Loucy (cell line): ENCODE measurements around the gene SMYD2.

Experiments used
- H2AFZ ChIP-seq: fragments of 200-600 bp; sonication (generic); 2 replicates; pipeline ENCODE4 v1.6.0; 2016; ENCODE audit warnings: antibody characterized with exemption, mild to moderate bottlenecking, low read length, moderate library complexity
- H3F3A ChIP-seq: fragments of 200-600 bp; 2 replicates; pipeline ENCODE4 v1.6.0; 2016; ENCODE audit warnings: antibody characterized with exemption, low read depth, mild to moderate bottlenecking
- H3K27me3 ChIP-seq: fragments of 200-600 bp; sonication (generic); 2 replicates; pipeline ENCODE4 v1.6.1; 2014; ENCODE audit warnings: low read length, mild to moderate bottlenecking; ENCODE audit not compliant: insufficient read depth, poor library complexity, severe bottlenecking
- H3K36me3 ChIP-seq: fragments of 200-600 bp; sonication (generic); 2 replicates; pipeline ENCODE4 v1.6.1; 2016; ENCODE audit warnings: low read length; ENCODE audit not compliant: insufficient read depth
- H3K4me1 ChIP-seq: fragments of 200-600 bp; sonication (generic); 2 replicates; pipeline ENCODE4 v1.5.1; 2014; ENCODE audit warnings: low read length, mild to moderate bottlenecking; ENCODE audit not compliant: insufficient read depth, poor library complexity, severe bottlenecking
- H3K4me2 ChIP-seq: fragments of 200-600 bp; sonication (generic); 2 replicates; pipeline ENCODE4 v1.6.0; 2014; ENCODE audit warnings: antibody characterized with exemption, low read length, low read depth, mild to moderate bottlenecking; ENCODE audit not compliant: poor library complexity, severe bottlenecking
- H3K4me3 ChIP-seq: fragments of 200-600 bp; sonication (generic); 2 replicates; pipeline ENCODE4 v1.5.1; 2014; ENCODE audit warnings: low read length, mild to moderate bottlenecking, mixed read lengths; ENCODE audit not compliant: poor library complexity, severe bottlenecking
- H3K79me2 ChIP-seq: fragments of 200-600 bp; sonication (generic); 2 replicates; pipeline ENCODE4 v1.6.1; 2014; ENCODE audit warnings: low read length; ENCODE audit not compliant: insufficient read depth
- H3K9ac ChIP-seq: fragments of 200-600 bp; sonication (generic); 2 replicates; pipeline ENCODE4 v1.6.0; 2014; ENCODE audit warnings: mild to moderate bottlenecking, low read depth, low read length, moderate library complexity; ENCODE audit not compliant: poor library complexity, severe bottlenecking
- H3K9me2 ChIP-seq: fragments of 200-600 bp; sonication (generic); replicated peaks from 2 replicates; pipeline ENCODE4 v1.6.1; 2016; ENCODE audit warnings: low read depth, low read length, mixed read lengths
- H3K9me3 ChIP-seq: fragments of 200-600 bp; sonication (generic); 2 replicates; pipeline ENCODE4 v1.6.1; 2014; ENCODE audit warnings: mild to moderate bottlenecking, antibody characterized with exemption, low read length, low read depth; ENCODE audit not compliant: insufficient read depth
- H4K20me1 ChIP-seq: fragments of 200-600 bp; sonication (generic); 2 replicates; pipeline ENCODE4 v1.6.0; 2014; ENCODE audit warnings: antibody characterized with exemption, low read length, mild to moderate bottlenecking; ENCODE audit not compliant: insufficient read depth, poor library complexity, severe bottlenecking
- CTCF ChIP-seq: fragments of 200-600 bp; sonication (generic); conservative IDR thresholded peaks from 2 replicates; pipeline ENCODE4 v1.5.1; 2014; ENCODE audit warnings: mild to moderate bottlenecking, antibody characterized with exemption, low read length
- EZH2phosphoT487 ChIP-seq: fragments of 200-600 bp; IDR thresholded peaks from 2 replicates; pipeline ENCODE4 v1.6.1; 2018; ENCODE audit warnings: antibody characterized with exemption, mild to moderate bottlenecking, moderate library complexity, borderline replicate concordance

Gene SMYD2

GRCh38 chr1:214384373-214385079 is 103.6 kb downstream of the SMYD2 start:
- Histone ChIP-seq H2AFZ (no peak overlapping the region), H3K4me2 (no peak overlapping the region), H3K4me1 (no peaks in the 10 kb centered on the region), H3K4me3 (no peak overlapping the region), H3K9me3 (no peaks in the 10 kb centered on the region), H3K9me2 (no peaks in the 10 kb centered on the region), H3F3A (no peaks in the 10 kb centered on the region), H3K79me2 (no peaks in the 10 kb centered on the region), H3K27me3 (no peaks in the 10 kb centered on the region), H4K20me1 (no peaks in the 10 kb centered on the region), H3K36me3 (peaks cover 14% of the 10 kb centered on the region; the same call in 1 of the 2 replicates), H3K9ac (no peak overlapping the region)
- TF ChIP-seq EZH2phosphoT487 (no peak), CTCF (no peak)

DNA sequence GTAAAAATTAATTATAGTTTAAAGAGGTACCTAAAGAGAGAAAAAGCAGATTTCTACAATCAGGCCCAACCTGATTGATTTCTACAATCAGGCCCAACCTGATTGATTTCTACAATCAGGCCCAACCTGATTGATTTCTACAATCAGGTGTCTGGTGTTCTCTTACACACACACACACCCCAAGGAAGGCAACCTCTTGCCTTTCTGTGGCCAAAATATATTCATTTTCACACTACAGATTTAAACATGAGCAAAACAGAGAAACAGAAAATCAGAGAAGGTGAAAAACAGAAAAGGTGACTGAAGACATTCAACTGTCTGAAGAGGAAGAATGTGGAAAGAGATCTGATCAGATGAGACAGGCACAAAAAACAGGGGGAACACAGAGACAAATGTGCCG is 104.5 kb downstream of the SMYD2 start:
- H3K79me2 ChIP-seq, result no peaks in the 10 kb centered on the region
- H3K4me3 ChIP-seq, result no peak overlapping the region
- H3K4me2 ChIP-seq, result no peak overlapping the region
- H3K9me3 ChIP-seq, result no peaks in the 10 kb centered on the region
- H3K9ac ChIP-seq, result no peak overlapping the region
- H4K20me1 ChIP-seq, result no peaks in the 10 kb centered on the region
- H3K4me1 ChIP-seq, result no peaks in the 10 kb centered on the region
- no peaks in the 10 kb centered on the region for H3F3A ChIP-seq
- H3K9me2 ChIP-seq, result no peaks in the 10 kb centered on the region
- no peak for TF ChIP-seq EZH2phosphoT487
- no peak for TF ChIP-seq CTCF
- no peaks in the 10 kb centered on the region for H3K27me3 ChIP-seq
- no peak overlapping the region for H2AFZ ChIP-seq
- peaks cover 18% of the 10 kb centered on the region; the same call in 1 of the 2 replicates for H3K36me3 ChIP-seq

DNA sequence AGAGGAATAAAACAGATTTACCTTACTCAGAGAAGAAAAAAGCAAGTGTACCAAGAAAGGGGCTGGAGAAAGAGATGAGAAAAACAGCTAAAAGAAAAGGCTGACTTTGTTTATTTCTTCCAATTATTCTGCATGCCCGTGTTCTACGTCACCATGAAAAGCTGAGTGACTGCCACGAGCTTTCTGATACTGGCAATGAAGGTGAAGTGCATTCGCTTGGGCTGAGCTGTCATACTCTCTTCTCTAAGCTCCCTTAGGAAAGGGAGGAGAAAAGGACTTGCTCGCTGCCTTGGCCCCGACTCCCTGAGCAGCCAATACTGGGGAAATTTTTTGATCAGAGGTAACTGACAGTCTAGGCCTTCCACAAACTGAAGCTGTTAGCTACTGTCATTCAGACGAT is 105.4 kb downstream of the SMYD2 start:
- no peaks in the 10 kb centered on the region for H4K20me1 ChIP-seq
- no peaks in the 10 kb centered on the region for H3K4me1 ChIP-seq
- no peak overlapping the region for H3K4me2 ChIP-seq
- H3K79me2 ChIP-seq, result no peaks in the 10 kb centered on the region
- no peaks in the 10 kb centered on the region for H3K9me3 ChIP-seq
- peaks cover 22% of the 10 kb centered on the region; the same call in 1 of the 2 replicates for H3K36me3 ChIP-seq
- no peaks in the 10 kb centered on the region for H3K27me3 ChIP-seq
- H3F3A ChIP-seq, result no peaks in the 10 kb centered on the region
- H2AFZ ChIP-seq, result no peak overlapping the region
- H3K4me3 ChIP-seq, result no peak overlapping the region
- TF ChIP-seq EZH2phosphoT487 (no peak), CTCF (no peak)
- no peaks in the 10 kb centered on the region for H3K9me2 ChIP-seq
- H3K9ac ChIP-seq, result no peak overlapping the region
